ENCODE measurements around the gene PRRC2B. TPM values are rescaled to one million over a fixed set of nuclear protein-coding genes. Genes with fewer than 3 reads are reported as not detected.

PRRC2B gene
- total and polyA plus RNA-seq, 11 donors: 59.9 to 193 (median 118) TPM

DNA sequence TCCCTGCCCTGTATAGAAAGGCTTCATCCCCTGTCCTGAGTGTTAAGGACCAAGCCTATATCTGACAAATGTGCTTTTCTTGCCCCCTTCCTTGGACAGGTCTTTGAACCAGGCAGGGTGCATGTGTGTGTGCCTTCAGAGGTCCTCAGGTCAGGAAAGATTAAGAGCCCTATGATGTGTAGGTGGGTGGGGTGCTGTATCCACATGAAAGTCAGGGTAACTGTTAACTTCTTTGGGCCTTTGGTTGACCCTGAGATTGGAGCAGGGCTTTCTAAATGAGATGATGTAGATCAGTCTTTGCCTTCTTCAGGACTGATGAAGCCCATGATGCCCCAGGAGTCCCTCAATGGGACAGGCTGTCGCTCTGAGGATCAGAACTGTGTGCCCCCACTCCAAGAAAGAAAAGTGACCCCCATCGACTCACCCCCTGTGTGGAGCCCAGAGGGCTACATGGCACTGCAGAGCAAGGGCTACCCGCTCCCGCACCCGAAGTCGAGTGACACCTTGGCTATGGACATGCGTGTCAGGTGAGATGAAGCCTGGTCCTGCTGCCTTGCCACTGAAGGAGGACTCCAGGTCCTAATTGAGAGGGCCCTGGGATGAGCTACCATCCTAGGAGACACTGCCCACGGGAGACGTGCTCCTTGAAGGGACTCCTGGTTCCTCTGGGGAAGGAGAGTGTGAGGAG lies 79.5 kb downstream of the PRRC2B start:
- H3K4me1 ChIP-seq: peaks cover 0 to 28% (median 12%) of the 10 kb centered on the region in 12 donors

DNA sequence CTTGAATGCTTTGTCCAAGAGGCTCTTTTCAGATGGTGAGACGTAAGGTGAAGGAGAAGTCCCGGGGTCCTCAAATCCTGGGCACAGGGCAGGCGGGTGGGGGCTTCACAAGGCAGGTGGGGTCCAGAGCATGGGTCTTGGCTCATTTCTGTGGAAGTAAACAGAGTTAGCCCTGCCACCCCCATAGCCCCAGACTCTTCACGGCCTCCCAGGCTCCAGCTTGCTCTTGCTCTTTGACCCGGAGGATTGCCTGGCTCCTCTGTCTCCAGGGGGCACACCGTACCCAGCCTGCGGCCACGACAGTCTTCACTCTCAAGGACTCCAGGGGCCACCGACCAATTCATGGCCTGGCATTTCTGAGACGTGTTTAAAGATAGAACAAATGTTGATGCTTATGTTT lies 80.0 kb downstream of the PRRC2B start:
- peaks cover 0 to 12% (median 0%) of the 10 kb centered on the region in 12 donors for H3K9me3 ChIP-seq
- no peak overlapping the region for H3K27ac ChIP-seq
- WGBS, 4 donors: 70 to 77% (median 76%) methylated on average over 10 of the region's 10 CpGs
- intact Hi-C loops (cut with DNase I): loop anchor here in 6 of 10 donors (5.0 to 10.0 kb wide), 4 partner anchors 69 to 97 kb away; partner anchors contain the start of gene PRRC2B (in 3 of the 6)
- TF ChIP-seq POLR2A (IDR thresholded peaks at IDR 0.05): no peak
- TF ChIP-seq, protein P1, sequence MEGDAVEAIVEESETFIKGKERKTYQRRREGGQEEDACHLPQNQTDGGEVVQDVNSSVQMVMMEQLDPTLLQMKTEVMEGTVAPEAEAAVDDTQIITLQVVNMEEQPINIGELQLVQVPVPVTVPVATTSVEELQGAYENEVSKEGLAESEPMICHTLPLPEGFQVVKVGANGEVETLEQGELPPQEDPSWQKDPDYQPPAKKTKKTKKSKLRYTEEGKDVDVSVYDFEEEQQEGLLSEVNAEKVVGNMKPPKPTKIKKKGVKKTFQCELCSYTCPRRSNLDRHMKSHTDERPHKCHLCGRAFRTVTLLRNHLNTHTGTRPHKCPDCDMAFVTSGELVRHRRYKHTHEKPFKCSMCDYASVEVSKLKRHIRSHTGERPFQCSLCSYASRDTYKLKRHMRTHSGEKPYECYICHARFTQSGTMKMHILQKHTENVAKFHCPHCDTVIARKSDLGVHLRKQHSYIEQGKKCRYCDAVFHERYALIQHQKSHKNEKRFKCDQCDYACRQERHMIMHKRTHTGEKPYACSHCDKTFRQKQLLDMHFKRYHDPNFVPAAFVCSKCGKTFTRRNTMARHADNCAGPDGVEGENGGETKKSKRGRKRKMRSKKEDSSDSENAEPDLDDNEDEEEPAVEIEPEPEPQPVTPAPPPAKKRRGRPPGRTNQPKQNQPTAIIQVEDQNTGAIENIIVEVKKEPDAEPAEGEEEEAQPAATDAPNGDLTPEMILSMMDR (IDR thresholded peaks at IDR 0.05): no peak
- DNase-seq (no peak), ATAC-seq (no peak)
- H3K27me3 ChIP-seq: no peaks in the 10 kb centered on the region
- no peak overlapping the region for H3K4me3 ChIP-seq
- peaks cover 0 to 32% (median 12%) of the 10 kb centered on the region in 12 donors for H3K4me1 ChIP-seq
- peaks cover 0 to 100% (median 99%) of the 10 kb centered on the region in 9 donors for H3K36me3 ChIP-seq

More for the DNA sequence above, 79.5 kb downstream of the PRRC2B start:
- no peaks in the 10 kb centered on the region for H3K27me3 ChIP-seq
- ATAC-seq (no peak), DNase-seq (no peak)
- TF ChIP-seq POLR2A (IDR thresholded peaks at IDR 0.05): no peak
- TF ChIP-seq, protein P1 (IDR thresholded peaks at IDR 0.05): no peak
- H3K36me3 ChIP-seq: peaks cover 0 to 100% (median 99%) of the 10 kb centered on the region in 9 donors
- H3K9me3 ChIP-seq: peaks cover 0 to 12% (median 0%) of the 10 kb centered on the region in 12 donors
- H3K27ac ChIP-seq: no peak overlapping the region
- no peak overlapping the region for H3K4me3 ChIP-seq
- intact Hi-C loops (cut with DNase I): loop anchor here in 6 of 10 donors (5.0 to 10.0 kb wide), 4 partner anchors 69 to 96 kb away; partner anchors contain the start of gene PRRC2B (in 3 of the 6)
- 93 to 96% (median 94%) methylated on average over 3 to 9 of the region's 9 CpGs for WGBS, 4 donors

DNA sequence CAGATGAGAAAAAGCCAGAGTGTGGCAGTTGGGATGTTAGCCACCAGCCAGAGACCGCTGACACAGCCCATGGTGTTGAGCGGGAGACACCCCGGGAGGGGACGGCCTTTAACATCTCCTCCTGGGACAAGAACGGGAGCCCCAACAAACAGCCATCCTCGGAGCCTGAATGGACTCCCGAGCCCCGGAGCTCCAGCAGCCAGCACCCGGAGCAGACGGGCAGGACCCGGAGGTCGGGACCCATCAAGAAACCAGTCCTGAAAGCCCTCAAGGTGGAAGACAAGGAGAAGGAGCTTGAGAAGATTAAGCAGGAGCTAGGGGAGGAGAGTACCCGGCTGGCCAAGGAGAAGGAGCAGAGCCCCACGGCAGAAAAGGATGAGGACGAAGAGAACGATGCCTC lies 80.8 kb downstream of the PRRC2B start:
- peak in 1 of 5 donors; percentile 14 for DNase-seq
- Histone ChIP-seq H3K9me3 (peaks cover 0 to 12% (median 0%) of the 10 kb centered on the region in 12 donors), H3K36me3 (peaks cover 0 to 100% (median 99%) of the 10 kb centered on the region in 9 donors), H3K27me3 (no peaks in the 10 kb centered on the region), H3K4me1 (peaks cover 0 to 32% (median 9%) of the 10 kb centered on the region in 12 donors), H3K27ac (no peak overlapping the region), H3K4me3 (no peak overlapping the region)
- no peak for ATAC-seq
- TF ChIP-seq, protein P1 (IDR thresholded peaks at IDR 0.05): no peak
- TF ChIP-seq POLR2A (IDR thresholded peaks at IDR 0.05): no peak
- intact Hi-C loops (cut with DNase I): loop anchor here in 9 of 10 donors (5.0 to 10.0 kb wide), 9 partner anchors 70 to 127 kb away; partner anchors contain the start of gene PRRC2B (in 6 of the 9)
- WGBS, 4 donors: 86 to 90% (median 88%) methylated on average over 16 of the region's 16 CpGs
